T-cell (primary cell): ENCODE measurements around the gene PRDM10. TPM values are rescaled to one million over a fixed set of nuclear protein-coding genes. Genes with fewer than 3 reads are reported as not detected.

Source experiments
- ATAC-seq, 4 experiments: fragments of 200-7000 bp in 3 of 4; fragments of 150-1000 bp in 1 of 4; cut with Tn5 transposase; replicated peaks in 1 of 4; 1 replicate in 3 of 4; 2 replicates in 1 of 4; pipeline ENCODE4 v1.10.0; 2021; ENCODE audit warnings: moderate library complexity in 3 of 4, mild to moderate bottlenecking in 2 of 4, moderate number of reproducible peaks in 1 of 4
- CTCF ChIA-PET, 2 donors: fragments of 300-600 bp; sonication (Branson Sonifier 250); formaldehyde crosslinking; loops; one replicate each; lab custom pipeline; 2022; ENCODE audit warnings: antibody characterized with exemption in 2 of 2; lab: Charles Lee
- POLR2A ChIA-PET, 2 donors: fragments of 300-600 bp; sonication (Branson Sonifier 250); formaldehyde crosslinking; loops; one replicate each; lab custom pipeline; 2022; ENCODE audit warnings: antibody characterized with exemption in 2 of 2; lab: Charles Lee
- DNase-seq, 35 experiments: peaks; one replicate each; pipeline versions ENCODE4 v3.0.0 to v3.0.0-alpha.2; 2013 to 2023
- H3K27ac ChIP-seq: one replicate; pipeline ENCODE4 v1.5.1; 2013; ENCODE audit warnings: low read length
- H3K27me3 ChIP-seq, 2 experiments: replicated peaks in 1 of 2; 1 replicate in 1 of 2; 2 replicates in 1 of 2; pipeline versions ENCODE4 v1.6.1 to v1.7.0; 2013; ENCODE audit warnings: low read length in 1 of 2, mixed read lengths in 1 of 2; ENCODE audit not compliant: control insufficient read depth in 2 of 2, insufficient read depth in 2 of 2; ENCODE audit errors: extremely low read depth in 1 of 2
- H3K36me3 ChIP-seq, 2 donors: 1 replicate in 1 of 2; 2 replicates in 1 of 2; pipeline versions ENCODE4 v1.6.1 to v1.7.0; 2013; ENCODE audit warnings: low read length in 1 of 2; ENCODE audit not compliant: control insufficient read depth in 2 of 2, insufficient read depth in 1 of 2; ENCODE audit errors: extremely low read depth in 1 of 2
- H3K4me1 ChIP-seq, 2 experiments: 1 replicate in 1 of 2; 2 replicates in 1 of 2; pipeline versions ENCODE4 v1.6.1 to v1.7.0; 2013; ENCODE audit warnings: low read length in 2 of 2, mixed read lengths in 1 of 2; ENCODE audit not compliant: insufficient read depth in 2 of 2, control insufficient read depth in 1 of 2; ENCODE audit errors: extremely low read depth in 1 of 2
- H3K4me3 ChIP-seq, 2 donors: 1 replicate in 1 of 2; 2 replicates in 1 of 2; pipeline versions ENCODE4 v1.5.1 to v1.7.0; 2013; ENCODE audit warnings: mild to moderate bottlenecking in 2 of 2, low read length in 1 of 2, moderate library complexity in 1 of 2; ENCODE audit not compliant: control insufficient read depth in 1 of 2; ENCODE audit errors: extremely low read depth in 1 of 2
- H3K9me3 ChIP-seq: 2 replicates; pipeline ENCODE4 v1.7.0; 2013
- H3K27ac Mint-ChIP-seq, 2 donors: one replicate each; pipeline ENCODE4 v1.8.0; 2020 to 2021; ENCODE audit warnings: mild to moderate bottlenecking in 2 of 2, mixed read lengths in 2 of 2
- H3K27me3 Mint-ChIP-seq, 2 donors: one replicate each; pipeline ENCODE4 v1.8.0; 2021 to 2022; ENCODE audit warnings: mixed read lengths in 2 of 2
- H3K36me3 Mint-ChIP-seq: one replicate; pipeline ENCODE4 v1.8.0; 2021; ENCODE audit warnings: mixed read lengths
- H3K4me1 Mint-ChIP-seq, 3 donors: one replicate each; pipeline ENCODE4 v1.8.0; 2020 to 2022; ENCODE audit warnings: mixed read lengths in 3 of 3, mild to moderate bottlenecking in 1 of 3
- H3K4me3 Mint-ChIP-seq, 3 donors: one replicate each; pipeline ENCODE4 v1.8.0; 2020 to 2022; ENCODE audit warnings: mild to moderate bottlenecking in 3 of 3, mixed read lengths in 3 of 3, moderate library complexity in 3 of 3
- H3K9me3 Mint-ChIP-seq, 3 donors: one replicate each; pipeline ENCODE4 v1.8.0; 2020 to 2022; ENCODE audit warnings: mixed read lengths in 3 of 3
- WGBS: methylation state at CpG from one replicate; pipeline ENCODE4 v1.1.5; 2013; ENCODE audit warnings: missing lambda C conversion rate; ENCODE audit not compliant: insufficient coverage; 5-methylcytosine and 5-hydroxymethylcytosine counted together
- total RNA-seq, 35 experiments: library from RNA in 6 of 35; stranded (reverse) in 6 of 35; fragments of 120-200 nt in 1 of 35; gene quantifications; one replicate each; pipeline versions ENCODE4 v1.2.1 to v1.2.4 and lab custom pipeline; 2013 to 2026

PRDM10 gene
- total RNA-seq, 5 donors from 2014 or later (not counting 1 experiment from before 2014, with no cell fraction given): 10.0 to 15.6 (median 14.2) TPM

- DNase-seq (peak in 1 of 35 experiments; percentile 34), ATAC-seq (no peak)
- no peaks in the 10 kb centered on the region for H3K9me3 ChIP-seq
- H3K27ac ChIP-seq: peak overlapping the region; percentile 95
- H3K27me3 Mint-ChIP-seq: no peaks in the 10 kb centered on the region
- ChIA-PET CTCF (interaction anchor here (0.9 to 4.2 kb wide), 6 partner anchors 12 to 129 kb away, joined by 3 to 28 read pairs (median 10); no protein-coding TSS in a partner anchor), POLR2A (interaction anchor here (0.6 to 1.9 kb wide), 8 partner anchors 11 to 739 kb away, joined by 3 to 26 read pairs (median 5); partner anchors contain the start of gene APLP2 (in 1 of the 2))
- H3K4me3 Mint-ChIP-seq: peak overlapping the region; percentile 86 to 100 (median 89)
- no peaks in the 10 kb centered on the region for H3K9me3 Mint-ChIP-seq
- H3K4me1 Mint-ChIP-seq: peaks cover 31 to 42% (median 37%) of the 10 kb centered on the region in 3 donors
- no peaks in the 10 kb centered on the region for H3K36me3 ChIP-seq
- no peaks in the 10 kb centered on the region for H3K27me3 ChIP-seq
- H3K36me3 Mint-ChIP-seq: no peaks in the 10 kb centered on the region
- H3K4me3 ChIP-seq: peak overlapping the region; percentile 61 to 87
- no CpG with 5 or more reads among the region's 8 CpGs for WGBS
- peaks cover 6 to 26% of the 10 kb centered on the region in 2 experiments for H3K4me1 ChIP-seq
- peak overlapping the region; percentile 97 to 99 for H3K27ac Mint-ChIP-seq
These were observed 1.0 kb upstream of the PRDM10 start for GRCh38 chr11:130003717-130004001.

GRCh38 chr11:130002846-130003716, 446 bp upstream of the PRDM10 start:
- Mint-ChIP-seq H3K27me3 (no peaks in the 10 kb centered on the region), H3K4me3 (peak overlapping the region; percentile 86 to 100 (median 99)), H3K27ac (peak overlapping the region; percentile 100), H3K36me3 (no peaks in the 10 kb centered on the region), H3K4me1 (peaks cover 36 to 48% (median 42%) of the 10 kb centered on the region in 3 donors), H3K9me3 (no peaks in the 10 kb centered on the region)
- POLR2A ChIA-PET: interaction anchor here (0.6 to 1.9 kb wide), 11 partner anchors 11 to 1623 kb away, joined by 3 to 26 read pairs (median 6); partner anchors contain the start of gene APLP2 (in 1 of the 2)
- under 1% methylated on average over 64 of the region's 65 CpGs for WGBS
- Histone ChIP-seq H3K4me1 (peaks cover 8 to 26% of the 10 kb centered on the region in 2 experiments), H3K4me3 (peak overlapping the region; percentile 61 to 87), H3K36me3 (no peaks in the 10 kb centered on the region), H3K27me3 (no peaks in the 10 kb centered on the region), H3K9me3 (no peaks in the 10 kb centered on the region), H3K27ac (peak overlapping the region; percentile 95)
- ATAC-seq: peak; percentile 72 to 81 (median 78)
- peak; percentile 76 to 95 (median 87) for DNase-seq
- CTCF ChIA-PET: interaction anchor here (0.6 to 4.2 kb wide), 13 partner anchors 11 to 1299 kb away, joined by 3 to 28 read pairs (median 5); no protein-coding TSS in a partner anchor

GRCh38 chr11:130001461-130002351, 929 bp downstream of the PRDM10 start:
- ATAC-seq (peak; percentile 24 to 38 (median 32)), DNase-seq (peak in 31 of 35 experiments; percentile 2 to 54 (median 22))
- H3K36me3 Mint-ChIP-seq: peaks cover 4% of the 10 kb centered on the region
- H3K4me3 ChIP-seq: peak overlapping the region; percentile 61 to 87
- POLR2A ChIA-PET: interaction anchor here in 1 of 2 donors (0.7 to 1.1 kb wide), 2 partner anchors 10 to 131 kb away, joined by 4 to 5 read pairs; no protein-coding TSS in a partner anchor
- CTCF ChIA-PET: interaction anchor here in 1 of 2 donors (3.0 to 4.2 kb wide), 3 partner anchors 10 to 130 kb away, joined by 16 to 28 read pairs (median 18); no protein-coding TSS in a partner anchor
- H3K4me1 Mint-ChIP-seq: peaks cover 37 to 52% (median 49%) of the 10 kb centered on the region in 3 donors
- no peaks in the 10 kb centered on the region for H3K27me3 ChIP-seq
- H3K27ac Mint-ChIP-seq: peak overlapping the region; percentile 94 to 98
- peak overlapping the region; percentile 95 for H3K27ac ChIP-seq
- WGBS: under 1% methylated on average over 84 of the region's 90 CpGs
- peaks cover 8 to 26% of the 10 kb centered on the region in 2 experiments for H3K4me1 ChIP-seq
- no peaks in the 10 kb centered on the region for H3K27me3 Mint-ChIP-seq
- no peaks in the 10 kb centered on the region for H3K9me3 ChIP-seq
- H3K36me3 ChIP-seq: no peaks in the 10 kb centered on the region
- H3K4me3 Mint-ChIP-seq: peak overlapping the region; percentile 86 to 99 (median 97)
- no peaks in the 10 kb centered on the region for H3K9me3 Mint-ChIP-seq

- Histone ChIP-seq H3K4me3 (no peak overlapping the region), H3K36me3 (no peaks in the 10 kb centered on the region), H3K4me1 (peaks cover 8 to 26% of the 10 kb centered on the region in 2 experiments), H3K27me3 (no peaks in the 10 kb centered on the region), H3K9me3 (no peaks in the 10 kb centered on the region), H3K27ac (peak overlapping the region; percentile 64)
- no peak for DNase-seq
- no peak for ATAC-seq
- ChIA-PET CTCF (no interaction called here), POLR2A (no interaction called here)
- whole genome bisulfite sequencing: 95% methylated on average over 12 of the region's 18 CpGs
- H3K9me3 Mint-ChIP-seq: no peaks in the 10 kb centered on the region
- peak overlapping the region; percentile 84 to 97 (median 88) for H3K4me3 Mint-ChIP-seq
- H3K36me3 Mint-ChIP-seq: peaks cover 10% of the 10 kb centered on the region
- peak overlapping the region; percentile 94 to 98 for H3K27ac Mint-ChIP-seq
- peaks cover 37 to 59% (median 49%) of the 10 kb centered on the region in 3 donors for H3K4me1 Mint-ChIP-seq
- no peaks in the 10 kb centered on the region for H3K27me3 Mint-ChIP-seq
These were observed 2.0 kb downstream of the PRDM10 start for GRCh38 chr11:130000552-130001176.

GRCh38 chr11:129999407-129999806, 3.2 kb downstream of the PRDM10 start:
- H3K27ac Mint-ChIP-seq: peak overlapping the region in 1 of 2 donors; percentile 11
- H3K4me3 Mint-ChIP-seq: no peak overlapping the region
- no peak for ATAC-seq
- Histone ChIP-seq H3K36me3 (no peaks in the 10 kb centered on the region), H3K27me3 (no peaks in the 10 kb centered on the region), H3K4me3 (no peak overlapping the region), H3K9me3 (no peaks in the 10 kb centered on the region), H3K4me1 (peaks cover 8 to 22% of the 10 kb centered on the region in 2 experiments), H3K27ac (no peak overlapping the region)
- no CpG with 5 or more reads among the region's 4 CpGs for WGBS
- CTCF ChIA-PET: no interaction called here
- H3K27me3 Mint-ChIP-seq: no peaks in the 10 kb centered on the region
- no peak for DNase-seq
- H3K4me1 Mint-ChIP-seq: peaks cover 37 to 53% (median 45%) of the 10 kb centered on the region in 3 donors
- H3K9me3 Mint-ChIP-seq: no peaks in the 10 kb centered on the region
- POLR2A ChIA-PET: no interaction called here
- peaks cover 10% of the 10 kb centered on the region for H3K36me3 Mint-ChIP-seq
